Fibroblast of lung (primary cell): ENCODE data around the gene GRIK5. TPM values are rescaled to one million over a fixed set of nuclear protein-coding genes. Genes with fewer than 3 reads are reported as not detected.
A peak's percentile ranks its signal among the peaks of the same experiment; 100 is the strongest.
"Not testable (repeated sequence)": the region's sequence is repeated elsewhere in the genome, so short reads cannot be mapped to it uniquely, and the experiment has no call there.

Source experiments
- DNase-seq, 2 donors: peaks; one replicate each; pipeline versions ENCODE4 v3.0.0 to v3.0.0-alpha.2; 2010; ENCODE audit warnings: low read depth in 2 of 2
- H2AFZ ChIP-seq: 2 replicates; pipeline ENCODE4 v1.5.1; 2012; ENCODE audit warnings: low read length, control low read depth, inconsistent platforms
- H3K27ac ChIP-seq: 2 replicates; pipeline ENCODE4 v1.5.1; 2011; ENCODE audit warnings: low read length, control low read depth; ENCODE audit not compliant: insufficient read depth
- H3K27me3 ChIP-seq: 2 replicates; pipeline ENCODE4 v1.5.1; 2011; ENCODE audit warnings: mild to moderate bottlenecking, low read length; ENCODE audit not compliant: control insufficient read depth, insufficient read depth
- H3K36me3 ChIP-seq: 2 replicates; pipeline ENCODE4 v1.5.1; 2011; ENCODE audit warnings: low read length; ENCODE audit not compliant: control insufficient read depth, insufficient read depth
- H3K4me1 ChIP-seq: 2 replicates; pipeline ENCODE4 v1.5.1; 2011; ENCODE audit warnings: low read length; ENCODE audit not compliant: control insufficient read depth, insufficient read depth; ENCODE audit errors: extremely low read depth
- H3K4me2 ChIP-seq: 2 replicates; pipeline ENCODE4 v1.5.1; 2011; ENCODE audit warnings: low read length, control low read depth; ENCODE audit not compliant: insufficient read depth; ENCODE audit errors: extremely low read depth
- H3K4me3 ChIP-seq, 4 experiments: fragments of 200-600 bp in 1 of 4; sonication (generic) in 1 of 4; replicated peaks in 1 of 4; 2 replicates each; pipeline ENCODE4 v1.5.1; 2011 to 2016; ENCODE audit warnings: low read length in 4 of 4, low read depth in 3 of 4, mild to moderate bottlenecking in 3 of 4, control low read depth in 2 of 4, inconsistent platforms in 1 of 4, mixed read lengths in 1 of 4; ENCODE audit not compliant: insufficient read depth in 1 of 4; ENCODE audit errors: control extremely low read depth in 1 of 4
- H3K79me2 ChIP-seq: 2 replicates; pipeline ENCODE4 v1.5.1; 2012; ENCODE audit warnings: mild to moderate bottlenecking, low read length, inconsistent platforms; ENCODE audit not compliant: control insufficient read depth, insufficient read depth
- H3K9ac ChIP-seq: 2 replicates; pipeline ENCODE4 v1.5.1; 2011; ENCODE audit warnings: mild to moderate bottlenecking, low read length, control low read depth; ENCODE audit not compliant: insufficient read depth
- H3K9me3 ChIP-seq: 2 replicates; pipeline ENCODE4 v1.5.1; 2012; ENCODE audit warnings: low read depth, low read length; ENCODE audit not compliant: control insufficient read depth, insufficient read depth
- H4K20me1 ChIP-seq: 2 replicates; pipeline ENCODE4 v1.5.1; 2011; ENCODE audit warnings: low read length; ENCODE audit not compliant: control insufficient read depth, insufficient read depth; ENCODE audit errors: extremely low read depth
- CTCF ChIP-seq, 2 donors: IDR thresholded peaks in 1 of 2; conservative IDR thresholded peaks in 1 of 2; 1 replicate in 1 of 2; 2 replicates in 1 of 2; pipeline ENCODE4 v1.5.1; 2011 to 2012; ENCODE audit warnings: low read length in 2 of 2, control low read depth in 1 of 2, inconsistent platforms in 1 of 2, low read depth in 1 of 2, mild to moderate bottlenecking in 1 of 2
- EZH2 ChIP-seq: IDR thresholded peaks from 2 replicates; pipeline ENCODE4 v1.5.1; 2012; ENCODE audit warnings: low read length, control low read depth, mild to moderate bottlenecking; ENCODE audit errors: missing control alignments
- polyA plus RNA-seq, 2 donors: library from polyadenylated mRNA; depleted of rRNA in 1 of 2; stranded (reverse) in 1 of 2; unstranded in 1 of 2; fragments of >200 nt; gene quantifications; 2 replicates each; pipeline ENCODE4 v1.2.1, GENCODE V29; 2011 to 2012; ENCODE audit warnings: missing spikeins in 1 of 2
- total RNA-seq: library from RNA; depleted of rRNA; stranded (reverse); fragments of >200 nt; gene quantifications from 2 replicates; pipeline ENCODE4 v1.2.1, GENCODE V29; 2014

The GRIK5 gene
- total and polyA plus RNA-seq, 2 donors (not counting 1 experiment from before 2014, with no cell fraction given): 0.03 to 3.5 TPM

- not testable (repeated sequence) for H3K27ac ChIP-seq, H2AFZ ChIP-seq, H3K79me2 ChIP-seq, H3K9ac ChIP-seq, H4K20me1 ChIP-seq, H3K27me3 ChIP-seq, H3K9me3 ChIP-seq, H3K4me1 ChIP-seq, H3K4me2 ChIP-seq, H3K4me3 ChIP-seq, H3K36me3 ChIP-seq
- peak; percentile 59 to 69 for DNase-seq
- peak; percentile 80 to 90 for TF ChIP-seq CTCF (conservative IDR thresholded peaks at IDR 0.05 in 1 of 2, IDR thresholded peaks at IDR 0.05 in 1 of 2; ENCODE audit: low read depth in 1 of 2, low read length in 2 of 2)
These were observed 35.2 kb downstream of the GRIK5 start for GRCh38 chr19:42034640-42035391.

GRCh38 chr19:42033413-42033812 lies 36.6 kb downstream of the GRIK5 start:
- no peak for DNase-seq
- H3K9ac ChIP-seq: no peak overlapping the region
- no peaks in the 10 kb centered on the region for H3K9me3 ChIP-seq
- H3K4me3 ChIP-seq: no peak overlapping the region
- H4K20me1 ChIP-seq: no peaks in the 10 kb centered on the region
- no peaks in the 10 kb centered on the region for H3K4me1 ChIP-seq
- TF ChIP-seq CTCF (conservative IDR thresholded peaks at IDR 0.05 in 1 of 2, IDR thresholded peaks at IDR 0.05 in 1 of 2; ENCODE audit: low read depth in 1 of 2, low read length in 2 of 2) (no peak), EZH2 (no peak)
- H3K27ac ChIP-seq: no peak overlapping the region
- no peak overlapping the region for H3K4me2 ChIP-seq
- H3K27me3 ChIP-seq: peaks cover 2% of the 10 kb centered on the region
- no peaks in the 10 kb centered on the region for H3K36me3 ChIP-seq
- no peak overlapping the region for H2AFZ ChIP-seq
- no peaks in the 10 kb centered on the region for H3K79me2 ChIP-seq

- H3K27me3 ChIP-seq: peaks cover 2% of the 10 kb centered on the region
- no peak overlapping the region for H3K4me3 ChIP-seq
- no peaks in the 10 kb centered on the region for H3K9me3 ChIP-seq
- DNase-seq: peak in 1 of 2 donors; percentile 16
- no peaks in the 10 kb centered on the region for H3K36me3 ChIP-seq
- no peak overlapping the region for H3K4me2 ChIP-seq
- H3K79me2 ChIP-seq: no peaks in the 10 kb centered on the region
- no peak overlapping the region for H3K27ac ChIP-seq
- no peak for TF ChIP-seq EZH2
- TF ChIP-seq CTCF (conservative IDR thresholded peaks at IDR 0.05 in 1 of 2, IDR thresholded peaks at IDR 0.05 in 1 of 2; ENCODE audit: low read depth in 1 of 2, low read length in 2 of 2): no peak
- no peak overlapping the region for H2AFZ ChIP-seq
- no peaks in the 10 kb centered on the region for H4K20me1 ChIP-seq
- H3K9ac ChIP-seq: no peak overlapping the region
- no peaks in the 10 kb centered on the region for H3K4me1 ChIP-seq
These were observed 37.6 kb downstream of the GRIK5 start for GRCh38 chr19:42032431-42032830.
